Thyroid gland (tissue), 4 donors: ENCODE data around the gene ATG4D.

Experiments
- POLR2A ChIP-seq, 2 donors: fragments of 450-650 bp; IDR thresholded peaks; one replicate each; pipeline ENCODE4 v1.6.1; 2017; ENCODE audit warnings: antibody characterized with exemption in 2 of 2, mild to moderate bottlenecking in 2 of 2, moderate library complexity in 1 of 2
- TF ChIP-seq, protein P1 (sequence below), 6 experiments: fragments of 200-600 bp in 3 of 6; fragments of 450-650 bp in 3 of 6; sonication (generic) in 3 of 6; IDR thresholded peaks; one replicate each; pipeline ENCODE4 v1.5.1; 2016 to 2019; ENCODE audit warnings: antibody characterized with exemption in 6 of 6, mild to moderate bottlenecking in 2 of 6, inconsistent platforms in 1 of 6, moderate library complexity in 1 of 6

DNA sequence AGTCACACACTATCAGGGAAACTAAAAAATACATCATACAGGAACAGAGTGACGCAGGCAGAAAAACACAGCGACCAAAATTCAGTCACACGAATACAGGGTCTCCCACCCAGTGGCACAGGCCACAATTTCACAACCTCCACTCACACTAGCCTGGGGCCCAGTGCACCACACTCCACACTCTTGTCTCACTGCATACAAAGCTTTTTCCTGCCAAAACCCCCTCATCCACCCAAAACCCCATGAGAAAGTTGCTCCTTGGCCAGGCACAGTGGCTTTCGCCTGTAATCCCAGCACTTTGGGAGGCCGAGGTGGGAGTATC is 27.7 kb upstream of the ATG4D start:
- TF ChIP-seq, protein P1, sequence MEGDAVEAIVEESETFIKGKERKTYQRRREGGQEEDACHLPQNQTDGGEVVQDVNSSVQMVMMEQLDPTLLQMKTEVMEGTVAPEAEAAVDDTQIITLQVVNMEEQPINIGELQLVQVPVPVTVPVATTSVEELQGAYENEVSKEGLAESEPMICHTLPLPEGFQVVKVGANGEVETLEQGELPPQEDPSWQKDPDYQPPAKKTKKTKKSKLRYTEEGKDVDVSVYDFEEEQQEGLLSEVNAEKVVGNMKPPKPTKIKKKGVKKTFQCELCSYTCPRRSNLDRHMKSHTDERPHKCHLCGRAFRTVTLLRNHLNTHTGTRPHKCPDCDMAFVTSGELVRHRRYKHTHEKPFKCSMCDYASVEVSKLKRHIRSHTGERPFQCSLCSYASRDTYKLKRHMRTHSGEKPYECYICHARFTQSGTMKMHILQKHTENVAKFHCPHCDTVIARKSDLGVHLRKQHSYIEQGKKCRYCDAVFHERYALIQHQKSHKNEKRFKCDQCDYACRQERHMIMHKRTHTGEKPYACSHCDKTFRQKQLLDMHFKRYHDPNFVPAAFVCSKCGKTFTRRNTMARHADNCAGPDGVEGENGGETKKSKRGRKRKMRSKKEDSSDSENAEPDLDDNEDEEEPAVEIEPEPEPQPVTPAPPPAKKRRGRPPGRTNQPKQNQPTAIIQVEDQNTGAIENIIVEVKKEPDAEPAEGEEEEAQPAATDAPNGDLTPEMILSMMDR (IDR thresholded peaks at IDR 0.05) = no peak
- TF ChIP-seq POLR2A (IDR thresholded peaks at IDR 0.05) = no peak
